ENCODE data around the gene FBXW11. TPM values are rescaled to one million over a fixed set of nuclear protein-coding genes. Genes with fewer than 3 reads are reported as not detected.
A peak's percentile ranks its signal among the peaks of the same experiment; 100 is the strongest.

Gene FBXW11
- total and polyA plus RNA-seq, 2 of the 8 experiments (the other 6 are each of a cell fraction or from before 2014, with no cell fraction given), result 45.0 to 75.6 TPM

DNA sequence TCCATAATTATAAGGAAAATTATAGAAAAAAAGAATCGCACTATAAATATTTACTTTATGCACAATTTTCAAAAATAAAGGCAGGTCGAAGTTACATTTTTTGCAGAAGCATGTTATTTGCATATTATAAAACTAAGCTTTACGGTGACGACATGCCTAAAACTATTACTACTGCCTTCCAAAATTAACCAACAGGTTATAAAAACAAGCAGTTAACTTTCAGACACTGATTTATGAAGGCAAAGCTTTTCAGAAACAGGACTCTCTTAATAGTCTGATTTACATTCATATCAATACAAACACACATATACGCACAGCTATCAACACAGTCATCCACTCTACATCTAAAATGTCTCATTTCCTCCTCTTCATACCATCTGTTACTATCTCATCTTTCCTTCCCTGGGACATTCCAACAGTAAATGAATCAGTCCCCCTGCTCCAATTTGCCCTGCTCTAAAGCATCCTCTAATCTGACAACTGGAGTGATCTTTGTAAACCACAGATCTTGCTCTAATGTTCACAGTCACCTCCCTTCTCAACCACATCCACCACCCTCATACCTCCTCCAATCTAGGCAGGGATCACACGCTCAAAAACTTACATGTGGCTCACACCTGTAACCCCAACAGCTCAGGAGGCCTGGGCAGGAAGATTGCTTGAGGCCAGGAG is 21.6 kb downstream of the FBXW11 start:
- Histone ChIP-seq H2BK20ac (ENCODE audit: low read length) (no peak overlapping the region), H4K5ac (ENCODE audit: insufficient read length, low read depth, low read length) (no peak overlapping the region), H3K4me3 (ENCODE audit: extremely low read depth in 1 of 4, insufficient read depth in 2 of 4, low read depth in 3 of 4, low read length in 4 of 4) (no peak overlapping the region), H3K4me1 (replicated peaks in 1 of 4; ENCODE audit: control insufficient read depth in 3 of 4, insufficient read depth in 4 of 4, low read length in 3 of 4) (peaks cover 5 to 34% (median 23%) of the 10 kb centered on the region in 4 experiments; a peak in 5 of 7 replicates), H3K79me1 (ENCODE audit: low read depth, low read length) (peaks cover 3% of the 10 kb centered on the region), H3K36me3 (ENCODE audit: control insufficient read depth in 2 of 4, insufficient read depth in 4 of 4, low read length in 3 of 4) (peaks cover 0 to 8% (median 0%) of the 10 kb centered on the region in 4 experiments; a peak in 1 of 8 replicates), H3K9me3 (ENCODE audit: insufficient read depth in 2 of 2, low read depth in 1 of 2, low read length in 1 of 2) (no peaks in the 10 kb centered on the region), H3K79me2 (ENCODE audit: control insufficient read depth in 1 of 2, insufficient read depth in 2 of 2, low read length in 2 of 2) (peaks cover 17 to 100% of the 10 kb centered on the region in 2 experiments), H3K56ac (replicated peaks; ENCODE audit: insufficient read length, low read depth, low read length) (peak overlapping the region; percentile 43), H4K20me1 (replicated peaks in 1 of 2; ENCODE audit: control insufficient read depth in 1 of 2, insufficient read depth in 2 of 2, low read length in 2 of 2) (peaks cover 8 to 14% of the 10 kb centered on the region in 2 experiments), H2AK5ac (ENCODE audit: low read depth, low read length) (no peak overlapping the region), H2BK120ac (replicated peaks; ENCODE audit: low read depth, low read length) (no peak overlapping the region), H3K23ac (ENCODE audit: insufficient read length) (no peak overlapping the region), H3K4me2 (ENCODE audit: insufficient read depth in 1 of 2, low read depth in 2 of 2, low read length in 2 of 2) (no peak overlapping the region), H3K18ac (ENCODE audit: extremely low read depth, low read length) (no peak overlapping the region), H4K91ac (replicated peaks; ENCODE audit: insufficient read length, low read length) (no peak overlapping the region), H2BK12ac (ENCODE audit: low read depth, low read length) (no peak overlapping the region; the same call in 1 of the 2 replicates), H2BK15ac (ENCODE audit: low read length) (no peak overlapping the region), H3K27ac (ENCODE audit: low read depth, low read length) (0 out of 2 replicates have a peak overlapping the region, but pooled peaks have one; percentile 4), H3K4ac (replicated peaks; ENCODE audit: insufficient read length, low read depth, low read length) (no peak overlapping the region), H3K27me3 (replicated peaks in 1 of 4; ENCODE audit: control insufficient read depth in 3 of 4, extremely low read depth in 1 of 4, insufficient read depth in 3 of 4, low read length in 3 of 4) (no peaks in the 10 kb centered on the region), H3K9ac (replicated peaks in 1 of 4; ENCODE audit: extremely low read depth in 1 of 4, low read depth in 3 of 4, low read length in 3 of 4) (no peak overlapping the region), H3K23me2 (ENCODE audit: low read depth, low read length) (no peaks in the 10 kb centered on the region; the same call in none of the 2 replicates), H2AFZ (ENCODE audit: low read length) (no peak overlapping the region), H4K8ac (ENCODE audit: extremely low read depth, insufficient read depth, low read length) (no peak overlapping the region), H2BK5ac (ENCODE audit: low read depth, low read length) (no peak overlapping the region), H3K14ac (ENCODE audit: insufficient read length) (no peak overlapping the region)
- no peak for FAIRE-seq
- 87% methylated on average over 6 of the region's 6 CpGs; no CpG with 5 or more reads in 1 of the 2 experiments for WGBS, 2 experiments (ENCODE audit: extremely low coverage in 1 of 2, insufficient coverage in 1 of 2, insufficient read length in 1 of 2, insufficient replicate concordance in 2 of 2, low coverage in 1 of 2, low lambda C conversion rate in 2 of 2, missing lambda C conversion rate in 1 of 2)
- POLR2A ChIA-PET (ENCODE audit: partially characterized antibody), result interaction anchor here (2.0 to 6.3 kb wide), 2 partner anchors 13 to 22 kb away, joined by 6 to 58 read pairs; partner anchors contain the start of gene FBXW11
- no peak for DNase-seq (ENCODE audit: low read depth in 1 of 2, low spot score in 2 of 2)
- CTCF ChIA-PET (ENCODE audit: partially characterized antibody), result interaction anchor here (0.7 to 3.5 kb wide), 12 partner anchors 8 to 535 kb away, joined by 3 to 22 read pairs (median 4); partner anchors contain the start of gene FBXW11
- TF ChIP-seq BCL11A (IDR thresholded peaks at IDR 0.05; ENCODE audit: low read depth in 2 of 2, low read length in 2 of 2) (no peak), ZNF274 (IDR thresholded peaks at IDR 0.05; ENCODE audit: borderline replicate concordance, extremely low read depth, low read length) (no peak), POLR2A (IDR thresholded peaks at IDR 0.05; ENCODE audit: control extremely low read depth in 1 of 2, low read depth in 2 of 2, low read length in 2 of 2) (no peak), CHD2 (IDR thresholded peaks at IDR 0.05; ENCODE audit: low read length) (no peak), BACH1 (IDR thresholded peaks at IDR 0.05; ENCODE audit: low read length) (no peak), JUND (IDR thresholded peaks at IDR 0.05; ENCODE audit: low read length) (no peak), CBX5 (IDR thresholded peaks at IDR 0.05; ENCODE audit: low read depth, low read length) (no peak), POU5F1 (IDR thresholded peaks at IDR 0.05; ENCODE audit: low read depth, low read length) (no peak), TAF7 (optimal IDR thresholded peaks at IDR 0.05; ENCODE audit: borderline replicate concordance, low read depth, low read length) (no peak), HDAC6 (IDR thresholded peaks at IDR 0.05; ENCODE audit: low read depth, low read length) (no peak), RAD21 (IDR thresholded peaks at IDR 0.05 in 1 of 2, conservative IDR thresholded peaks at IDR 0.05 in 1 of 2; ENCODE audit: low read depth in 2 of 2, low read length in 2 of 2) (no peak)

Data from H1 (cell line).